ENCODE results near the gene COX19.

Gene COX19

GRCh38 chr7:990933-991728 lies 15.8 kb upstream of the COX19 start:
- no peak for DNase-seq

- no peak for DNase-seq
Measured at GRCh38 chr7:990352-990932, 15.1 kb upstream of the COX19 start.

- DNase-seq, result no peak
Measured at GRCh38 chr7:988963-989529, 13.7 kb upstream of the COX19 start.

- DNase-seq, result no peak
Measured at GRCh38 chr7:988426-988911, 13.1 kb upstream of the COX19 start.

- DNase-seq, result no peak
Measured at GRCh38 chr7:987909-988308, 12.6 kb upstream of the COX19 start.

- no peak for DNase-seq
Measured at GRCh38 chr7:986766-987751, 11.7 kb upstream of the COX19 start.

- peak; percentile 54 for DNase-seq
Measured at GRCh38 chr7:985915-986741, 10.8 kb upstream of the COX19 start.

GRCh38 chr7:985127-985416 lies 9.7 kb upstream of the COX19 start:
- DNase-seq, result no peak

GRCh38 chr7:984361-985126 lies 9.2 kb upstream of the COX19 start:
- DNase-seq, result no peak

- no peak for DNase-seq
Measured at GRCh38 chr7:983616-984071, 8.3 kb upstream of the COX19 start.

- DNase-seq, result no peak
Measured at GRCh38 chr7:983004-983615, 7.8 kb upstream of the COX19 start, which contains the start of gene CYP2W1. Gene CYP2W1, plus strand, starts transcription at chr7:983181. Its CDS starts 31 bp downstream, at chr7:983212.

- no peak for DNase-seq
Measured at GRCh38 chr7:982511-983003, 7.2 kb upstream of the COX19 start.

GRCh38 chr7:981793-982510 lies 6.6 kb upstream of the COX19 start:
- no peak for DNase-seq

- no peak for DNase-seq
Measured at GRCh38 chr7:979886-980571, 4.7 kb upstream of the COX19 start.

GRCh38 chr7:979151-979550 lies 3.8 kb upstream of the COX19 start:
- no peak for DNase-seq

- DNase-seq, result no peak
Measured at GRCh38 chr7:978416-979091, 3.2 kb upstream of the COX19 start.

GRCh38 chr7:978049-978346 lies 2.6 kb upstream of the COX19 start:
- no peak for DNase-seq

- DNase-seq, result no peak
Measured at GRCh38 chr7:977326-978048, 2.1 kb upstream of the COX19 start.
